Epithelial cell of prostate (primary cell): ENCODE results near the gene ACP6.
"Not testable (repeated sequence)": the region's sequence is repeated elsewhere in the genome, so short reads cannot be mapped to it uniquely, and the experiment has no call there.

Experiments used
- DNase-seq: peaks from one replicate; pipeline ENCODE4 v3.0.0-alpha.2; 2011; ENCODE audit warnings: low read depth, low spot score
- H3K27ac ChIP-seq: fragments of 450-650 bp; 2 replicates; pipeline ENCODE4 v1.5.1; 2017; ENCODE audit warnings: mild to moderate bottlenecking

The ACP6 gene

GRCh38 chr1:147624529-147624928, 45.8 kb downstream of the ACP6 start:
- no peak for DNase-seq
- H3K27ac ChIP-seq, result no peak overlapping the region

DNA sequence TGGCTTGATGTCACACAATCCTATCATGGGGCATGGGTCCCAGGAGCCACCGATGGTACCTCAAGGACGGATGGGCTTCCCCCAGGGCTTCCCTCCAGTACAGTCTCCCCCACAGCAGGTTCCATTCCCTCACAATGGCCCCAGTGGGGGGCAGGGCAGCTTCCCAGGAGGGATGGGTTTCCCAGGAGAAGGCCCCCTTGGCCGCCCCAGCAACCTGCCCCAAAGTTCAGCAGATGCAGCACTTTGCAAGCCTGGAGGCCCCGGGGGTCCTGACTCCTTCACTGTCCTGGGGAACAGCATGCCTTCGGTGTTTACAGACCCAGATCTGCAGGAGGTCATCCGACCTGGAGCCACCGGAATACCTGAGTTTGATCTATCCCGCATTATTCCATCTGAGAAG, 46.3 kb downstream of the ACP6 start:
- H3K27ac ChIP-seq, result no peak overlapping the region
- DNase-seq, result no peak

- no peak for DNase-seq
- no peak overlapping the region for H3K27ac ChIP-seq
Measured at GRCh38 chr1:147622731-147623130, 47.6 kb downstream of the ACP6 start.

- no peak for DNase-seq
- no peak overlapping the region for H3K27ac ChIP-seq
Measured at GRCh38 chr1:147620543-147620942, 49.8 kb downstream of the ACP6 start.

- no peak for DNase-seq
- no peak overlapping the region for H3K27ac ChIP-seq
Measured at GRCh38 chr1:147619741-147620140, 50.6 kb downstream of the ACP6 start.

DNA sequence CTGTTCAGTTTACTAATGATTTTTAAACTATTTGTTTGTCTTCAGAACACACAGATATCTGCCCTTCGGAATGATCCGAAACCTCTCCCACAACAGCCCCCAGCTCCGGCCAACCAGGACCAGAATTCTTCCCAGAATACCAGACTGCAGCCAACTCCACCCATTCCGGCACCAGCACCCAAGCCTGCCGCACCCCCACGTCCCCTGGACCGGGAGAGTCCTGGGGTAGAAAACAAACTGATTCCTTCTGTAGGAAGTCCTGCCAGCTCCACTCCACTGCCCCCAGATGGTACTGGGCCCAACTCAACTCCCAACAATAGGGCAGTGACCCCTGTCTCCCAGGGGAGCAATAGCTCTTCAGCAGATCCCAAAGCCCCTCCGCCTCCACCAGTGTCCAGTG, 51.6 kb downstream of the ACP6 start:
- no peak overlapping the region for H3K27ac ChIP-seq
- DNase-seq, result no peak

DNA sequence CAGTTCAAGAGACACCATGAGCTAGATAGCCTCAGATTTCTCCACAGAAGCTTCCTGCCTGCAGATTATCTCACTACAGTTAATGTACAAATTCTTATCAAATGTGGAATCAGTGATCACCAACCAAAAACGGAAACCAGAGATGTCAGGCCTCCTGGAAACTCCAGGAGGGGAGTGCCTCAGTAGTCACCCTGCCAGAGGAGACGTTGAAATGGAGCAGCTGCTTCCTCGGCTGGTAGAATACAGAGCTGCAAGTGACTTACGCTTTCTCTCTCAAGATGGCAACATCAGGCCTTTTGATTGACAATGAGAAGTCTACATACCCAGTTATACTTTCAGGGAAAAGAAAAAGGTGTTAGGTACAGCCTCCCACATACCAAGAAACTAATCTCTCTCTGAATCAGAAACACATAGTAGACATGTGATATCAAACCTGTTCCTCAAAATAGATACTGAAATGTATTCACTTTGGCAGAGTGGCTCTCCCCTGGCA, 52.2 kb downstream of the ACP6 start:
- H3K27ac ChIP-seq, result no peak overlapping the region
- DNase-seq, result no peak

DNA sequence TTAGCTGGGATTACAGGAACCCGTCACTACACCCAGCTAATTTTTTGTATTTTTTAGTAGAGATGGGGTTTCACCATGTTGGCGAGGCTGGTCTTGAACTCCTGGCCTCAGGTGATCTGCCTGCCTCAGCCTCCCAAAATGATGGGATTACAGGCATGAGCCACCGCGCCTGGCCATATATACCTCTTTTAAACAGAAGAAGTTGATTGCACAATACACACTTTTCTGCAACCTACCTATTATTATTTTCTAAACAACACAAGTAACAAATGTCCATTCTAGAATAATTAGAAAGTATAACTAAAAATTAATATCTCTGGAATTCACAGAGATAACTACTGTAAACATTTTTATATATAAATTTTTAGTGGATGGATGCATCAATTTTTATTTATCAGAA, 55.4 kb downstream of the ACP6 start:
- H3K27ac ChIP-seq, DNase-seq: not testable (repeated sequence)

DNA sequence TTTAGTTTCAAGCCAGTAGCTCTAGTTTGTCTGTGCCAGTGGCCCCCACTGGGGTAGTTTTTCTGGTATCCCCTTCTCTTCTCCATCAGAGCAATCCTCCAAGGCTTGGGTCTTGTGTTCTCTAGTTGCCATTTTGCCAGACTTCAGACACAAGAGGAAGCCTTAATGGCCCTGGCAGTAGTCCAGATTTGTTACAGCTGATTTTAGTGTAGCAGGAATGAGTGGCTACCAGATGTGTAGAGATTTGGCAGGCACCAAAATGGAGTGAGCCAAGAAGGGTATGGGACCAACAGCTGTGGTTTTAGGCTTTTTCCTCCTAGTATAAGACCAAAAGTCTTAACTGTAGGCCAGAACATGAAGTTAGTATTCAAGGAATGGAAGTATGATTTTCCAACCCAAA, 56.8 kb downstream of the ACP6 start:
- no peak for DNase-seq
- H3K27ac ChIP-seq, result no peak overlapping the region

- H3K27ac ChIP-seq, result no peak overlapping the region
- DNase-seq, result no peak
Measured at GRCh38 chr1:147612366-147612765, 58.0 kb downstream of the ACP6 start.

DNA sequence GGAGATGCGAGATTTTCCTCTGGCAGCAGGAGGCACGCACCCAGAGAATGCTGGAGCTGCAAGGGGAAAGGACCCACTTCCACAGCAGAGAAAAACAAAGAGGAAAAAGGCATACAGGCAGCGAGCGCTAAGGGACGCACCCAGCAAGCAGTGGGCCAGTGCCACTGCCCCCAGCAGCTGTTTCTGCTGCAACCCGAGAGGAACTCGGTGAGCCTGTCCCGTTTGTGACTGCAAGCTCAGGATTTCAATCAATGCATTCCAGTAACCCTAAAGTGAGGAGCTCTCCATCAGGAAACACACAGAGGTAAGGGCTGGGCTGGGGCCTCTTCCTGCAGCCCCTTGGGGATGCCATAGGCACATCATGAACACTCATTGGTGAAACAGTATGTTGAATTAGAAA, 58.7 kb downstream of the ACP6 start:
- DNase-seq, result no peak
- H3K27ac ChIP-seq, result no peak overlapping the region

DNA sequence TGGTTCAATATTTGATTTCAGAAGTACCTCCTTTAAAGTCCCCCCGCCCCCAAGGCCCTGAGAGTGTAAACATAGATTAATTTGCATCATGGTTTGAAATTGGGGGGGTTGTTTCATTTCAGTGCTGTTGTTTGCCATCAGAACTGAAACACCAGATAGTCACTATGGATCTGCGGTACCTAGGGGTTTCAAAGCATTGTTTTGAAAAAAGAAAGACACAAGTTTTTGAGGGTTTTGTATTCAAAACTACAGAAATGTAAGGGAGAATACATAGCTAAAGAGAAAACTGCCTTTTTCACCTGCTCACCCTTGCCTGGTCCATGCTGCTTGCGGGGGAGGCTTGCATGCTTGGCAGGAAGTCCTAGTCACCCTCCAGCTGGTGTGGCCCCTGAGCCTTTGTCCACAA, 59.3 kb downstream of the ACP6 start:
- H3K27ac ChIP-seq, result no peak overlapping the region
- no peak for DNase-seq

DNA sequence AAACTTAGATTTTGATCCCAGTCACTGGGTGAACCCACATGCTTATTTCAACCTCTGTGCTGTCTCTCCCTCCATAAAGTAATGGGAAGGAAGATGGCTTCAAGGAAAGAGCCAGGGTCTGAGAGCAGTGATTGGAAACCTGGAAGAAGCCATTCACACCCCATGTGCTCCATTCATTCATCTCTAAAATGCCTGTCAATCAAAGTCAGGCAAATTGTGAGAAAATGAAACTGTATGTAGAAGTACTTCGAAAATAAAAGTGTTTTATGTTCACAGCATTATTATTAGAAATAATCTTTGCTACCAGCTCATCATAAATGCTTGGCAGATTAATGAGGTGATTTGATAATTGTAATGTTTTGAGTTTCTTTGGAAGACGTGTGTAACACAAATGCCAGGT, 61.0 kb downstream of the ACP6 start:
- no peak overlapping the region for H3K27ac ChIP-seq
- DNase-seq, result no peak

DNA sequence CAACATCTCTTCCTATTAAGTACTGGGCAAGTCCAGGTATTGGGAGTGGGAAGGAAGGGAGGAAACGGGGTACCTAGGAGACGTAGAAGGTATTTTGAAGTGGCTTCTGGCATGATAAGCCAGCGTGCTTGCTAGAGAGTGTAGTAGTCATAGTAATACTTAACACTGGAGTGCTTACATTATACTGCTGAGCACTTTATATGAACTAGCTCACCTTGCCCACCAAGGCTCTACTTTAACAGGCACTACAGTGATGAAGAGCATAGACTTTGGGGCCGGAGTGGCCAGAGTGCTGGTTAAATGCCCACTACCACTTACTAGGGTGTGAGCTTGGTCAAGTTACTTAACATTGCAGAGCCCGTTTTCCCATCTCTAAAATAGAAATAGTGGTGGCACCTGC, 61.7 kb downstream of the ACP6 start:
- H3K27ac ChIP-seq, result no peak overlapping the region
- no peak for DNase-seq

GRCh38 chr1:147605591-147605990, 64.7 kb downstream of the ACP6 start:
- no peak overlapping the region for H3K27ac ChIP-seq
- DNase-seq, result no peak

DNA sequence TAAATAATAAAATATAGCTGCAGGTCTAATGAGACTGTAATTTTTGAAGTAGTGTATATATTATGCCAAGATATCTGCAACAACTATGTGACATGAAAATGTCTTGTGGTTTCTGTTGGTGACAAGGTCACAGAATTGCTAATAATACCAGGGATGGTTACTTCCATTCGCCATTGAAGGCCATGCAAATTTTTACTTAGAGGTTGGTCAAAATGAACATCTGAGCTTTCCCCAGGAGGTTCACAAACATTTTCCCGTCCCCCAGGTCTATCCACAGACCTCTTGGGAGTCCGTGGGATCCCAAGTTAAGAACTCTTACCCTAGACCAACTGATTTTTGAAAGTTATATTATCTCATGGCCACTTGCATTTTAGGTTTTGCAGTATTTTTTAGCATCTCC, 66.3 kb downstream of the ACP6 start:
- DNase-seq, result no peak
- H3K27ac ChIP-seq, result no peak overlapping the region

GRCh38 chr1:147600119-147601111, 69.9 kb downstream of the ACP6 start:
- peak overlapping the region; percentile 59 for H3K27ac ChIP-seq
- no peak for DNase-seq

DNA sequence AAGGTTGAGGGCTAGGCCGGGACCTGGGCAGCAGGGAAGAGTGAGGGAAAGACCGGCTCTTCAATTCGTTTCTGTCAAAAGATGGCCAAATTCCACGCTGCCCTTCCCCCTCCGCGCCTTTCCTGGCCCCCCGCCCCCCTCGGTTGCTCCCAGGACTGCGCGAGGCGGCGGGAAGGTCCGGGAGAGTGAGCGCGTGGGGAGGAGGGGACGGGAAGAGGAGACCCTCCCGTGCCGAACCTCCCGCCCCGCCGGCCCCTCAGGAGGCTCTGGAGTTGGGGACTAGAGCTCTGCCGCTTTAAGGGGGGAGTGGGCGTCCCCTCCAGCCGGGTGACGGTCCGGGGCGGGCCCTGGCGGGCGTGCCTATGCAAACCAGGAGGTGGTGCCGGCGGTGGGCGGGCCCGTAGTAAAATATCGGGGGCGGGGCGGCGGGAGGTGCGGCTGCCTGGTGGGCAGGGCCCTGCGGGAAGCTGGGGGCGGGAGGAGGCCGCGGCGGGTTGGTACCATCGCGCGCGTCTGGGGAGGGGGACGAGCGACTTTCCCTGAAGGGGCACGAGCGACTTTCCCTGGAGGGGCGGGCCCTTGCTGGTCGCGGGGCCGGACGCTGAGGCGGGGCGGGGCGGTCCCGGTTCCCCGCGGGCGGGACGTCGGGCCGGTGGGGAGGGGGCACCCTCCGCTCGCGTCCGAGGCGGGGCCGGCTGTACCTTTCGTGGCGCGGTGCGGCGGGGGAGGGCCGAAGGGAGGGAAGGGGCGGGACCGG, 70.8 kb downstream of the ACP6 start:
- DNase-seq, result peak; percentile 71

GRCh38 chr1:147598621-147599361, 71.5 kb downstream of the ACP6 start:
- peak overlapping the region; percentile 59 for H3K27ac ChIP-seq
- DNase-seq, result no peak

More for the DNA sequence above, 70.8 kb downstream of the ACP6 start:
- H3K27ac ChIP-seq, result peak overlapping the region; percentile 59

DNA sequence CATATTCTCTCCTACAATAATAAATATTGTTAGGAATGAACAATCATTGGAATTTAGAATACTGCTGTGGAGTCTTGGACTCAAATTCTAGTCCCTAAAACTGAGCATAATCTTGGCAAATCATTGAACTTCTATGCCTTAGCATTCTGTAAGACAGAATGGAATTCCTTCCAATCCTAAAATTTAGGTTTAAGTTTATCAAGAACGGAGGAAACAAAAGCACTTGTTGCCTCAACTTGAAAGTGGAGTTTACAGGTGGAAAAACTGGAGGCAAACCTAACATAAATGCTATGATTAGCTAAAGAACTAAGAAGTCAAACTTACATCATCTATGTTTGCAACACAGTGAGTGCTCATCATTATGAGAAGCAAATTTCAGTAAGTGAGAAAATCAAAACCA, 73.3 kb downstream of the ACP6 start:
- DNase-seq, result no peak
- H3K27ac ChIP-seq, result no peak overlapping the region
